Endothelial cell of umbilical vein (primary cell): ENCODE measurements around the gene PRDM2. TPM values are rescaled to one million over a fixed set of nuclear protein-coding genes. Genes with fewer than 3 reads are reported as not detected.

ENCODE experiments used
- BruUV-seq: library from RNA; stranded (reverse); fragments of 400-500 nt; replicated peaks from 2 replicates; lab custom pipeline; 2021; lab: Mats Ljungman, UMichigan
- CTCF ChIA-PET: fragments of 300-600, 350-600 bp; sonication (Branson Sonifier 250); formaldehyde crosslinking; loops from one replicate; lab custom pipeline; 2021; ENCODE audit warnings: antibody characterized with exemption, inconsistent platforms; lab: Charles Lee
- POLR2A ChIA-PET: fragments of 300-600, 350-600 bp; sonication (Branson Sonifier 250); formaldehyde crosslinking; loops from one replicate; lab custom pipeline; 2021; ENCODE audit warnings: antibody characterized with exemption, inconsistent platforms; lab: Charles Lee
- DNase-seq: peaks from one replicate; pipeline ENCODE4 v3.0.0-alpha.2; 2011; ENCODE audit warnings: low read depth, low spot score
- FAIRE-seq: peaks from 2 replicates; lab custom pipeline; 2011; peaks lifted over from hg19 to GRCh38; lab: Jason Lieb, UNC
- H2AFZ ChIP-seq: 2 replicates; pipeline ENCODE4 v1.6.0; 2012; ENCODE audit warnings: low read depth, low read length, control low read depth, inconsistent platforms
- H3K27ac ChIP-seq: 2 replicates; pipeline ENCODE4 v1.5.1; 2011; ENCODE audit warnings: low read depth, mild to moderate bottlenecking, control low read depth, low read length, moderate library complexity; ENCODE audit not compliant: insufficient read depth
- H3K27me3 ChIP-seq, 2 experiments: 2 replicates each; pipeline versions ENCODE4 v1.6.0 to v1.6.1; 2011; ENCODE audit warnings: low read length in 2 of 2, mixed read lengths in 1 of 2; ENCODE audit not compliant: control insufficient read depth in 2 of 2, insufficient read depth in 2 of 2
- H3K36me3 ChIP-seq, 2 experiments: 2 replicates in 1 of 2; 3 replicates in 1 of 2; pipeline ENCODE4 v1.5.1; 2011; ENCODE audit warnings: low read length in 2 of 2, mild to moderate bottlenecking in 1 of 2, moderate library complexity in 1 of 2; ENCODE audit not compliant: control insufficient read depth in 2 of 2, insufficient read depth in 2 of 2; ENCODE audit errors: extremely low read depth in 1 of 2
- H3K4me1 ChIP-seq: 3 replicates; pipeline ENCODE4 v1.5.1; 2011; ENCODE audit warnings: mild to moderate bottlenecking, low read length; ENCODE audit not compliant: control insufficient read depth, insufficient read depth; ENCODE audit errors: extremely low read depth
- H3K4me2 ChIP-seq: 2 replicates; pipeline ENCODE4 v1.6.1; 2011; ENCODE audit warnings: low read length, control low read depth, mixed read lengths; ENCODE audit not compliant: insufficient read depth
- H3K4me3 ChIP-seq, 3 experiments: fragments of 200-600 bp in 1 of 3; sonication (generic), shearing (Covaris generic) in 1 of 3; replicated peaks in 1 of 3; 2 replicates each; pipeline ENCODE4 v1.5.1; 2011 to 2016; ENCODE audit warnings: control low read depth in 3 of 3, low read length in 3 of 3, mild to moderate bottlenecking in 2 of 3, inconsistent platforms in 1 of 3, low read depth in 1 of 3, moderate library complexity in 1 of 3; ENCODE audit not compliant: insufficient read depth in 1 of 3
- H3K79me2 ChIP-seq: 2 replicates; pipeline ENCODE4 v1.6.0; 2012; ENCODE audit warnings: low read length, inconsistent platforms; ENCODE audit not compliant: control insufficient read depth, insufficient read depth
- H3K9ac ChIP-seq: replicated peaks from 2 replicates; pipeline ENCODE3; 2011; ENCODE audit warnings: low read length, control low read depth; ENCODE audit not compliant: insufficient read depth; ENCODE audit errors: extremely low read depth
- H3K9me1 ChIP-seq: replicated peaks from 3 replicates; pipeline ENCODE4 v1.6.0; 2011; ENCODE audit warnings: mild to moderate bottlenecking, low read length; ENCODE audit not compliant: control insufficient read depth, insufficient read depth; ENCODE audit errors: extremely low read depth
- H3K9me3 ChIP-seq: replicated peaks from 2 replicates; pipeline ENCODE4 v1.5.1; 2012; ENCODE audit warnings: low read length, inconsistent platforms; ENCODE audit not compliant: control insufficient read depth, insufficient read depth
- H4K20me1 ChIP-seq: replicated peaks from 2 replicates; pipeline ENCODE3; 2011; ENCODE audit warnings: mild to moderate bottlenecking, low read length; ENCODE audit not compliant: control insufficient read depth, insufficient read depth; ENCODE audit errors: extremely low read depth
- CTCF ChIP-seq, 2 donors: IDR thresholded peaks; 1 replicate in 1 of 2; 2 replicates in 1 of 2; pipeline ENCODE4 v1.5.1; 2011; ENCODE audit warnings: low read length in 2 of 2, mild to moderate bottlenecking in 2 of 2, moderate library complexity in 2 of 2, control low read depth in 1 of 2, inconsistent platforms in 1 of 2, low read depth in 1 of 2; ENCODE audit not compliant: insufficient read depth in 1 of 2; ENCODE audit errors: extremely low read depth in 1 of 2
- EZH2 ChIP-seq: IDR thresholded peaks from 2 replicates; pipeline ENCODE4 v1.6.1; 2012; ENCODE audit warnings: borderline replicate concordance, low read depth, mild to moderate bottlenecking, moderate library complexity, low read length, inconsistent platforms; ENCODE audit not compliant: severe bottlenecking
- FOS ChIP-seq: IDR thresholded peaks from 2 replicates; pipeline ENCODE4 v1.6.1; 2011; ENCODE audit warnings: mild to moderate bottlenecking, low read length, moderate library complexity, borderline replicate concordance; ENCODE audit not compliant: insufficient read depth
- GATA2 ChIP-seq: IDR thresholded peaks from 2 replicates; pipeline ENCODE4 v1.7.0; 2011; ENCODE audit warnings: low read depth, mild to moderate bottlenecking, moderate library complexity, mixed read lengths, low read length; ENCODE audit not compliant: insufficient read length, insufficient read depth
- JUN ChIP-seq: IDR thresholded peaks from 2 replicates; pipeline ENCODE4 v1.6.1; 2011; ENCODE audit warnings: borderline replicate concordance, low read depth; ENCODE audit not compliant: insufficient read length, insufficient read depth
- MAX ChIP-seq: IDR thresholded peaks from 2 replicates; pipeline ENCODE4 v1.6.1; 2011; ENCODE audit not compliant: insufficient read depth, insufficient read length
- MYC ChIP-seq: IDR thresholded peaks from one replicate; pipeline ENCODE4 v1.6.1; 2011; ENCODE audit warnings: mild to moderate bottlenecking, low read depth, low read length
- POLR2A ChIP-seq: IDR thresholded peaks from 2 replicates; pipeline ENCODE4 v1.6.1; 2012; ENCODE audit warnings: low read depth, mild to moderate bottlenecking, control low read depth, low read length
- POLR2AphosphoS5 ChIP-seq: IDR thresholded peaks from 2 replicates; pipeline ENCODE4 v1.6.1; 2012; ENCODE audit warnings: low read depth, mild to moderate bottlenecking, control low read depth, low read length, moderate library complexity; ENCODE audit not compliant: insufficient read depth
- dilution Hi-C: fragments of 300-500 bp; cut with MboI; formaldehyde crosslinking; loops from one replicate; pipeline ENCODE4 v1.15.0; 2019; ENCODE audit warnings: low sequenced_read_pairs; ENCODE audit not compliant: extremely low pct_ligation_motif_present
- intact Hi-C: fragments of 100-400 bp; cut with micrococcal nuclease; formaldehyde crosslinking; loops from one replicate; pipeline ENCODE4 v1.10.0; 2022
- polyA plus RNA-seq, 4 experiments: library from polyadenylated mRNA; depleted of rRNA in 3 of 4; stranded (reverse) in 3 of 4; unstranded in 1 of 4; fragments of >200 nt; gene quantifications; 2 replicates each; pipeline versions ENCODE4 v1.2.1 to v1.2.3, GENCODE V29; 2011 to 2012; ENCODE audit warnings: missing spikeins in 1 of 4
- total RNA-seq: library from RNA; stranded (reverse); gene quantifications from 2 replicates; pipeline ENCODE4 v1.2.3, GENCODE V29; 2021

The PRDM2 gene
- total and polyA plus RNA-seq, 2 donors (not counting 3 experiments of a cell fraction or from before 2014, with no cell fraction given): 11.3 to 35.7 TPM

GRCh38 chr1:13703558-13704490, 3.8 kb downstream of the PRDM2 start:
- no peaks in the 10 kb centered on the region for H3K9me3 ChIP-seq
- no peak overlapping the region for H3K4me3 ChIP-seq
- H3K27ac ChIP-seq: no peak overlapping the region
- dilution Hi-C loops (no loop called here), intact Hi-C loops (no loop called here)
- CTCF ChIA-PET: interaction anchor here (0.9 to 1.9 kb wide), 3 partner anchors 22 to 54 kb away, joined by 3 to 6 read pairs (median 3); no protein-coding TSS in a partner anchor
- peaks cover 2% of the 10 kb centered on the region for H3K79me2 ChIP-seq
- no peaks in the 10 kb centered on the region for H3K36me3 ChIP-seq
- H3K9ac ChIP-seq: no peak overlapping the region
- H4K20me1 ChIP-seq: no peaks in the 10 kb centered on the region
- H3K4me2 ChIP-seq: no peak overlapping the region
- no peaks in the 10 kb centered on the region for H3K27me3 ChIP-seq
- POLR2A ChIA-PET: no interaction called here
- H2AFZ ChIP-seq: no peak overlapping the region
- no peak for DNase-seq
- no peak for TF ChIP-seq MAX
- TF ChIP-seq POLR2AphosphoS5: no peak
- H3K9me1 ChIP-seq: no peaks in the 10 kb centered on the region
- no peaks in the 10 kb centered on the region for H3K4me1 ChIP-seq
- FAIRE-seq: no peak
- no TSS peak for BruUV-seq

GRCh38 chr1:13706046-13706445, 6.1 kb downstream of the PRDM2 start:
- Histone ChIP-seq H3K36me3 (no peaks in the 10 kb centered on the region), H3K4me1 (no peaks in the 10 kb centered on the region), H3K27me3 (no peaks in the 10 kb centered on the region), H3K27ac (no peak overlapping the region), H3K4me2 (no peak overlapping the region), H4K20me1 (no peaks in the 10 kb centered on the region), H3K9me1 (no peaks in the 10 kb centered on the region), H3K9me3 (no peaks in the 10 kb centered on the region), H3K4me3 (no peak overlapping the region), H3K9ac (no peak overlapping the region), H2AFZ (no peak overlapping the region), H3K79me2 (peaks cover 4% of the 10 kb centered on the region)
- dilution Hi-C loops (no loop called here), intact Hi-C loops (no loop called here)
- DNase-seq (no peak), FAIRE-seq (no peak)
- ChIA-PET CTCF (no interaction called here), POLR2A (no interaction called here)
- BruUV-seq: no TSS peak
- TF ChIP-seq CTCF (IDR thresholded peaks at IDR 0.05; ENCODE audit: extremely low read depth in 1 of 2, insufficient read depth in 1 of 2, low read depth in 1 of 2, low read length in 2 of 2): no peak
- TF ChIP-seq JUN: no peak
- TF ChIP-seq POLR2AphosphoS5: no peak
- no peak for TF ChIP-seq EZH2
- TF ChIP-seq GATA2: no peak
- TF ChIP-seq POLR2A: no peak
- TF ChIP-seq FOS: no peak
- TF ChIP-seq MYC: no peak
- TF ChIP-seq MAX: no peak
